Activated naive CD4-positive, alpha-beta T cell treated with anti-CD3 and anti-CD28 coated beads, Interleukin-2, amount 50 U/mL, for 16 hours (primary cell): ENCODE data around the gene MVB12B.

Experiments
- DNase-seq: peaks from one replicate; pipeline ENCODE4 v3.0.0-alpha.2; 2020

Gene MVB12B

GRCh38 chr9:126497660-126498275 is 171.1 kb downstream of the MVB12B start:
- DNase-seq: no peak

- DNase-seq: no peak
Observed at GRCh38 chr9:126498331-126498730, 171.7 kb downstream of the MVB12B start.

- peak; percentile 37 for DNase-seq
Observed at GRCh38 chr9:126499005-126499910, 172.6 kb downstream of the MVB12B start.

- DNase-seq: no peak
Observed at GRCh38 chr9:126499911-126500599, 173.4 kb downstream of the MVB12B start.

- DNase-seq: peak; percentile 69
Observed at GRCh38 chr9:126500600-126501382, 174.2 kb downstream of the MVB12B start.

- no peak for DNase-seq
Observed at GRCh38 chr9:126501383-126502331, 175.0 kb downstream of the MVB12B start.

GRCh38 chr9:126502417-126503332 is 176.0 kb downstream of the MVB12B start:
- no peak for DNase-seq

GRCh38 chr9:126503333-126504085 is 176.9 kb downstream of the MVB12B start:
- DNase-seq: no peak

- no peak for DNase-seq
Observed at GRCh38 chr9:126504086-126504976, 177.7 kb downstream of the MVB12B start.

- DNase-seq: no peak
Observed at GRCh38 chr9:126504977-126505455, 178.4 kb downstream of the MVB12B start.

GRCh38 chr9:126505697-126506346 is 179.2 kb downstream of the MVB12B start:
- DNase-seq: no peak

- no peak for DNase-seq
Observed at GRCh38 chr9:126506361-126507317, 180.0 kb downstream of the MVB12B start.

- DNase-seq: no peak
Observed at GRCh38 chr9:126507318-126508109, 180.9 kb downstream of the MVB12B start.

GRCh38 chr9:126508171-126508591 is 181.6 kb downstream of the MVB12B start:
- DNase-seq: no peak

GRCh38 chr9:126508928-126509327 is 182.3 kb downstream of the MVB12B start:
- DNase-seq: no peak

- no peak for DNase-seq
Observed at GRCh38 chr9:126509718-126510117, 183.1 kb downstream of the MVB12B start.
